NCI-H1417 treated with DMSO at 0.1 percent for 48 hours (cell line): ENCODE data around the gene SYNE1.
"Not testable (repeated sequence)": the region's sequence is repeated elsewhere in the genome, so short reads cannot be mapped to it uniquely, and the experiment has no call there.

Experiments used
- DNase-seq: peaks from one replicate; lab custom pipeline; 2025; lab: John Stamatoyannopoulos, UW

Gene SYNE1

GRCh38 chr6:152180601-152181000 lies 456.6 kb downstream of the SYNE1 start:
- no peak for DNase-seq

GRCh38 chr6:152176268-152176667 lies 460.9 kb downstream of the SYNE1 start:
- DNase-seq, result no peak

- DNase-seq, result no peak
These were observed 463.2 kb downstream of the SYNE1 start for GRCh38 chr6:152173957-152174356.

- DNase-seq, result no peak
These were observed 463.8 kb downstream of the SYNE1 start for GRCh38 chr6:152173321-152173720.

GRCh38 chr6:152170702-152171667 lies 466.2 kb downstream of the SYNE1 start:
- DNase-seq, result no peak

- DNase-seq, result no peak
These were observed 466.9 kb downstream of the SYNE1 start for GRCh38 chr6:152170313-152170701.

GRCh38 chr6:152167641-152168603 lies 469.2 kb downstream of the SYNE1 start:
- DNase-seq, result no peak

- no peak for DNase-seq
These were observed 470.3 kb downstream of the SYNE1 start for GRCh38 chr6:152166897-152167296.

- no peak for DNase-seq
These were observed 470.7 kb downstream of the SYNE1 start for GRCh38 chr6:152166497-152166896.

GRCh38 chr6:152164957-152165356 lies 472.2 kb downstream of the SYNE1 start:
- no peak for DNase-seq

GRCh38 chr6:152161501-152161900 lies 475.7 kb downstream of the SYNE1 start:
- DNase-seq, result no peak

- no peak for DNase-seq
These were observed 476.8 kb downstream of the SYNE1 start for GRCh38 chr6:152160346-152160745.

- DNase-seq, result no peak
These were observed 481.4 kb downstream of the SYNE1 start for GRCh38 chr6:152155792-152156191.

GRCh38 chr6:152154559-152155356 lies 482.4 kb downstream of the SYNE1 start:
- no peak for DNase-seq

GRCh38 chr6:152151920-152152319 lies 485.2 kb downstream of the SYNE1 start:
- no peak for DNase-seq

- no peak for DNase-seq
These were observed 487.0 kb downstream of the SYNE1 start for GRCh38 chr6:152150196-152150595.

GRCh38 chr6:152148412-152148811 lies 488.8 kb downstream of the SYNE1 start:
- DNase-seq, result no peak

GRCh38 chr6:152147269-152147668 lies 489.9 kb downstream of the SYNE1 start:
- no peak for DNase-seq

- DNase-seq, result no peak
These were observed 490.8 kb downstream of the SYNE1 start for GRCh38 chr6:152146385-152146784.

- no peak for DNase-seq
These were observed 493.8 kb downstream of the SYNE1 start for GRCh38 chr6:152143359-152143758.

- no peak for DNase-seq
These were observed 495.1 kb downstream of the SYNE1 start for GRCh38 chr6:152142105-152142504.

GRCh38 chr6:152138344-152138743 lies 498.8 kb downstream of the SYNE1 start:
- not testable (repeated sequence) for DNase-seq
